Left ventricle myocardium inferior (tissue), 1 donor: ENCODE measurements around the gene CRIM1. TPM values are rescaled to one million over a fixed set of nuclear protein-coding genes. Genes with fewer than 3 reads are reported as not detected.

Source experiments
- DNase-seq: peaks from one replicate; pipeline ENCODE4 v3.0.0-alpha.2; 2020
- H3K27ac ChIP-seq: fragments of 200-600 bp; replicated peaks from 2 replicates; pipeline ENCODE4 v1.8.0; 2021
- H3K27me3 ChIP-seq: fragments of 200-600 bp; 2 replicates; pipeline ENCODE4 v1.8.0; 2021; ENCODE audit warnings: low read depth
- H3K36me3 ChIP-seq: fragments of 200-600 bp; 2 replicates; pipeline ENCODE4 v1.8.0; 2021
- H3K4me1 ChIP-seq: fragments of 200-600 bp; 2 replicates; pipeline ENCODE4 v1.8.0; 2021
- H3K4me3 ChIP-seq: fragments of 200-600 bp; 2 replicates; pipeline ENCODE4 v1.8.0; 2021; ENCODE audit warnings: mild to moderate bottlenecking, moderate library complexity
- H3K9me3 ChIP-seq: fragments of 200-600 bp; replicated peaks from 2 replicates; pipeline ENCODE4 v1.8.0; 2021
- intact Hi-C: fragments of 100-400 bp; cut with micrococcal nuclease; formaldehyde crosslinking; loops from one replicate; pipeline ENCODE4 v1.11.0; 2022
- total RNA-seq: library from RNA; stranded (reverse); fragmentation: NEBNext Ultra II Directional; extraction: Animal tissue kit (Norgen Biotek cat#: 25700); gene quantifications from one replicate; pipeline ENCODE4 v1.2.1, GENCODE V29; 2021
- TF ChIP-seq, protein P1 (sequence below): fragments of 200-600 bp; IDR thresholded peaks from 2 replicates; pipeline ENCODE4 v1.8.0; 2021; ENCODE audit warnings: antibody characterized with exemption, mild to moderate bottlenecking, borderline replicate concordance
- donor health status: DM: no; HTN: yes; CAD: no; lungs with severe emphysema.

The CRIM1 gene
- total RNA-seq, 1 donor from 2014 or later = 45.6 TPM

DNA sequence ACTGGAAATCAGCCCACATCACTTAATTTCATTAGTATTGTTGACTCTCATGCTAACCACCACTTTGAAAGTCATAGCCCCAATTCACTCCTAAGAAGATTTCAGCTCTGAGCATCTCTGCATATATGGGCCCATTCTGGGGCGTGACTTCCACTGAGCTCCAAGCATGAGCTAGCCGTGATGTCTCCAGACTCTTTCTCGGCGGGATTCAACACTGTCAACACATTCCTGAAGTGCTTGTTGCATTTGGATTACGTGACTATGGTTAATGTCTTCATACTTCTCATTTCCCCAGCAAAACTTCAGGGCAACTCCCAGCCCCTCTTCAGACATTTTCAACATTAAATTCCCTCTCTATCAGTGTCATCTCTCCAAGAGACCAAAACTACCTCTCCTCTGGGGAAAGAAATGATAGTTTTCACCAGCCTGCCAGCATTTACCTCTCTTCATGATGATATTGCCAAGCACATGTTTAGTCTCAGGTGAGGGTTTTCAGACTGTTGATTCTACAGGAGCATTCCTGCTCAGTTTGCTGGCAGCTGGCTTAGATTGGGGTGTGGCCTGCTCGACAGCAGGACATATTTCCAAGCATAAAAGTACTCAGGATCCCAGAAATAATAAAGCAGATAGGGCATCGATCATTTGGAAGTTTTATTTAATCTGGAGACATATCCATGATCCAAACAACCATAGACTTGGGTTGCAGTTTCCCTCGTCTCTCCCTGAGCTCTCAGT, 160.7 kb downstream of the CRIM1 start:
- Histone ChIP-seq H3K9me3 (no peaks in the 10 kb centered on the region), H3K27me3 (no peaks in the 10 kb centered on the region), H3K36me3 (peaks cover 97% of the 10 kb centered on the region), H3K4me1 (no peaks in the 10 kb centered on the region), H3K4me3 (no peak overlapping the region), H3K27ac (no peak overlapping the region)
- TF ChIP-seq, protein P1, sequence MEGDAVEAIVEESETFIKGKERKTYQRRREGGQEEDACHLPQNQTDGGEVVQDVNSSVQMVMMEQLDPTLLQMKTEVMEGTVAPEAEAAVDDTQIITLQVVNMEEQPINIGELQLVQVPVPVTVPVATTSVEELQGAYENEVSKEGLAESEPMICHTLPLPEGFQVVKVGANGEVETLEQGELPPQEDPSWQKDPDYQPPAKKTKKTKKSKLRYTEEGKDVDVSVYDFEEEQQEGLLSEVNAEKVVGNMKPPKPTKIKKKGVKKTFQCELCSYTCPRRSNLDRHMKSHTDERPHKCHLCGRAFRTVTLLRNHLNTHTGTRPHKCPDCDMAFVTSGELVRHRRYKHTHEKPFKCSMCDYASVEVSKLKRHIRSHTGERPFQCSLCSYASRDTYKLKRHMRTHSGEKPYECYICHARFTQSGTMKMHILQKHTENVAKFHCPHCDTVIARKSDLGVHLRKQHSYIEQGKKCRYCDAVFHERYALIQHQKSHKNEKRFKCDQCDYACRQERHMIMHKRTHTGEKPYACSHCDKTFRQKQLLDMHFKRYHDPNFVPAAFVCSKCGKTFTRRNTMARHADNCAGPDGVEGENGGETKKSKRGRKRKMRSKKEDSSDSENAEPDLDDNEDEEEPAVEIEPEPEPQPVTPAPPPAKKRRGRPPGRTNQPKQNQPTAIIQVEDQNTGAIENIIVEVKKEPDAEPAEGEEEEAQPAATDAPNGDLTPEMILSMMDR = no peak
- intact Hi-C loops = no loop called here
- DNase-seq = no peak

DNA sequence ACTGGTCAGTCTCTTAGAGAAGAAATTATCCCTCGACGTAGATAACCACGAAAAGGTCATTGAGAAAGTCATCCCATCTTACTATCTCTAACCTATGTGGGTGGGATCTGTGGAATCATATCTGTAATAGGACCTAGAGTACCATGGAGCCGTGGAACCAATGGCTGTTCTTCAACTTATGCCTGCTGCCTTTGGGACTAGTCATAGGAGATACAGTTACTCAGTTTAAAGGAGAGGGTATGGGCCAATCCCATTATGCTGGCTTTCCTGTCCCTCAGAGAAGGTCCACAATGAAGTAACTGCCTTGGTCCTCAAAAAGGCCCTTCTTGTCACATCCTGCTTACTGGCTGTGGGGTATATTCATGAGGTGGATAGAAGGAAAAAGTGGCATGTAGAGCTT, 164.9 kb downstream of the CRIM1 start:
- Histone ChIP-seq H3K36me3 (peaks cover 84% of the 10 kb centered on the region), H3K27me3 (no peaks in the 10 kb centered on the region), H3K4me3 (no peak overlapping the region), H3K27ac (no peak overlapping the region), H3K9me3 (no peaks in the 10 kb centered on the region), H3K4me1 (no peaks in the 10 kb centered on the region)
- TF ChIP-seq, protein P1 = no peak
- no peak for DNase-seq
- intact Hi-C loops = no loop called here

DNA sequence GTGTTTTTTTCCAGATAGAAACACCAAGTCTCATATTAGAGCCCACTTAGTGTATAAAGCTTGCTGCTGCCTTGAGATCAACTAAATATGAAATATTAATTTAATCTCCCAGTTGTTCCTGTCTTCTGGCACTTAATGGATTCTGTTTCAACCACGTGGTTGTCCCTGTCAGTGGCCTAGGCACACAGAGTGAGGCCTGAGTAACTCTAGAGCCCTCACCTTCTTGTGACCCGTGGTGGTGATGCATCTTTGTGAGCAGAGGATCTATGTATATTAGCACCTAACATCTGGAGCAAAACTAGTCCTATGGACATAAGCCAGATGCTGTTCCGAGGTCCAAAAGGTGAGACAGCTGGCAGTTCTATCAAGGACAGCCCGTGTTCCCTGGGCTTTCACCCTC, 167.6 kb downstream of the CRIM1 start:
- peaks cover 58% of the 10 kb centered on the region for H3K36me3 ChIP-seq
- TF ChIP-seq, protein P1 = no peak

DNA sequence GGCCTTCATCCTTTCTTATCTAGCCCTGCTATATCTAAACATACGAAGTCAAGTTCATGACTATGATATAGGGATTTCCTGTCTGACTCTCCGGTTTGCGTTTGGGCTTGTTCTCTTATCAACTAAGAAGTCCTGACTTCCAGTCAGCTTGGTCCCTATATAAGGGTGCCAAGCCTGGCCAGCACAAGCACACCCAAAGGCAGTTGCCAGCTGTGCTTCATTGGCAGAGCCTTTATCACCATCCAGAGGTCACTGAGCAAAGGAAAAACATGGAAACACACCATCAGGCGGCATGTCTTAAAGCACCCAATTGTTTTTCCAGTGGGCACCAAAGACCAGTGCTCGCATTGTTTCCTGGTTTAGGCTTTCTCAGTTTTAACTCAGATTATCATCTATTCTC, 169.7 kb downstream of the CRIM1 start:
- Histone ChIP-seq H3K36me3 (peaks cover 38% of the 10 kb centered on the region), H3K4me3 (no peak overlapping the region), H3K27ac (no peak overlapping the region), H3K9me3 (no peaks in the 10 kb centered on the region), H3K27me3 (no peaks in the 10 kb centered on the region), H3K4me1 (peaks cover 17% of the 10 kb centered on the region)
- TF ChIP-seq, protein P1 = no peak
- intact Hi-C loops = no loop called here
- DNase-seq = no peak

More for the DNA sequence above, 167.6 kb downstream of the CRIM1 start:
- Histone ChIP-seq H3K4me3 (no peak overlapping the region), H3K4me1 (peaks cover 3% of the 10 kb centered on the region), H3K9me3 (no peaks in the 10 kb centered on the region), H3K27me3 (no peaks in the 10 kb centered on the region), H3K27ac (no peak overlapping the region)
- DNase-seq = no peak
- intact Hi-C loops = no loop called here

DNA sequence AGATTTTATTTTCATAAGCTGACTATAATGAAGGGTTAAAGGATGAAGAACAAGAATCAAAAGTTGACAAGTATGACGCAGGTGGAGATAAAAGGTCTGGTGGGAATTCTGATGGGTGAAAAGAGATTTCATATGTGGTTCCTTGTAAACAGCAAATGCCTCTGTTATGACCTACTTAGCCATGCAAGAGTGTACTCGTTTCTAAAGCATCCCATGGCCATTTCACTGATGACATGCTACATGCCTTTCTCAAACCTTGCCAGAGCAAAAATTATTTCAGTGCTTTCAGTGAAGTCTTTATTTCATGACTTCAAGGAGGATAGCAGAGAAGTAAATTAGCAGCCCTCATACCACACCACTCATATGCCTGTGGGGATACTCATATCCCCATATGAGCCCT, 170.6 kb downstream of the CRIM1 start:
- Histone ChIP-seq H3K4me1 (peaks cover 25% of the 10 kb centered on the region), H3K36me3 (peaks cover 29% of the 10 kb centered on the region), H3K9me3 (no peaks in the 10 kb centered on the region), H3K27ac (no peak overlapping the region), H3K4me3 (no peak overlapping the region), H3K27me3 (no peaks in the 10 kb centered on the region)
- intact Hi-C loops = no loop called here
- TF ChIP-seq, protein P1 = no peak
- no peak for DNase-seq
